Liver (tissue), 8 donors: Measurements from ENCODE around the gene LOC128125822.

Experiments used
- DNase-seq: peaks from one replicate; pipeline ENCODE4 v3.0.0-alpha.2; 2017; ENCODE audit warnings: low spot score
- H3K27ac ChIP-seq, 2 donors: one replicate each; pipeline ENCODE4 v1.7.0; 2013; ENCODE audit warnings: inconsistent platforms in 2 of 2, low read length in 2 of 2, control low read depth in 1 of 2, low read depth in 1 of 2, mild to moderate bottlenecking in 1 of 2
- H3K27me3 ChIP-seq, 4 donors: one replicate each; pipeline versions ENCODE4 v1.6.1 to v1.7.0; 2013; ENCODE audit warnings: low read length in 3 of 4, inconsistent platforms in 1 of 4, mild to moderate bottlenecking in 1 of 4, moderate library complexity in 1 of 4; ENCODE audit not compliant: control insufficient read depth in 4 of 4, insufficient read depth in 4 of 4
- H3K36me3 ChIP-seq, 4 donors: one replicate each; pipeline versions ENCODE4 v1.6.1 to v1.7.0; 2013; ENCODE audit warnings: low read length in 3 of 4, mild to moderate bottlenecking in 3 of 4, low read depth in 1 of 4, moderate library complexity in 1 of 4; ENCODE audit not compliant: control insufficient read depth in 4 of 4, insufficient read depth in 3 of 4
- H3K4me1 ChIP-seq, 4 donors: one replicate each; pipeline versions ENCODE4 v1.6.1 to v1.7.0; 2013; ENCODE audit warnings: low read length in 3 of 4, mild to moderate bottlenecking in 3 of 4, moderate library complexity in 1 of 4; ENCODE audit not compliant: control insufficient read depth in 4 of 4, insufficient read depth in 4 of 4
- H3K4me3 ChIP-seq, 3 donors: one replicate each; pipeline versions ENCODE4 v1.6.1 to v1.7.0; 2013; ENCODE audit warnings: low read length in 3 of 3, control low read depth in 1 of 3, low read depth in 1 of 3, mild to moderate bottlenecking in 1 of 3
- H3K9ac ChIP-seq, 2 donors: one replicate each; pipeline ENCODE4 v1.7.0; 2013; ENCODE audit warnings: low read length in 2 of 2, mild to moderate bottlenecking in 2 of 2, moderate library complexity in 2 of 2, control low read depth in 1 of 2, low read depth in 1 of 2
- H3K9me3 ChIP-seq, 4 donors: one replicate each; pipeline versions ENCODE4 v1.6.1 to v1.7.0; 2013; ENCODE audit warnings: low read length in 3 of 4; ENCODE audit not compliant: control insufficient read depth in 4 of 4
- EGR1 ChIP-seq, 2 donors: IDR thresholded peaks; 2 replicates each; pipeline ENCODE4 v1.6.1; 2016 to 2018; ENCODE audit warnings: antibody characterized with exemption in 2 of 2, low read depth in 2 of 2
- FOXA1 ChIP-seq: IDR thresholded peaks from 2 replicates; pipeline ENCODE4 v1.6.1; 2016; ENCODE audit warnings: antibody characterized with exemption
- FOXA2 ChIP-seq: IDR thresholded peaks from 2 replicates; pipeline ENCODE4 v1.6.1; 2016; ENCODE audit warnings: antibody characterized with exemption
- GABPA ChIP-seq, 2 donors: IDR thresholded peaks in 1 of 2; conservative IDR thresholded peaks in 1 of 2; 2 replicates each; pipeline ENCODE4 v1.6.1; 2016; ENCODE audit warnings: antibody characterized with exemption in 2 of 2, mild to moderate bottlenecking in 1 of 2, moderate library complexity in 1 of 2
- HNF4A ChIP-seq, 2 donors: conservative IDR thresholded peaks; 2 replicates each; pipeline ENCODE4 v1.6.1; 2016; ENCODE audit warnings: antibody characterized with exemption in 2 of 2, mild to moderate bottlenecking in 2 of 2
- HNF4G ChIP-seq: IDR thresholded peaks from 2 replicates; pipeline ENCODE4 v1.6.1; 2016; ENCODE audit warnings: antibody characterized with exemption
- JUND ChIP-seq, 2 donors: IDR thresholded peaks; 2 replicates each; pipeline ENCODE4 v1.6.1; 2016; ENCODE audit warnings: antibody characterized with exemption in 2 of 2
- MAX ChIP-seq: IDR thresholded peaks from 2 replicates; pipeline ENCODE4 v1.6.1; 2016; ENCODE audit warnings: antibody characterized with exemption
- NR2F2 ChIP-seq: IDR thresholded peaks from 2 replicates; pipeline ENCODE4 v1.6.1; 2016; ENCODE audit warnings: antibody characterized with exemption
- RXRA ChIP-seq, 2 donors: IDR thresholded peaks; 2 replicates each; pipeline ENCODE4 v1.6.1; 2017 to 2018; ENCODE audit warnings: antibody characterized with exemption in 2 of 2, mild to moderate bottlenecking in 1 of 2
- SP1 ChIP-seq: IDR thresholded peaks from 2 replicates; pipeline ENCODE4 v1.6.1; 2018; ENCODE audit warnings: antibody characterized with exemption, mild to moderate bottlenecking
- TAF1 ChIP-seq: conservative IDR thresholded peaks from 2 replicates; pipeline ENCODE4 v1.6.1; 2016; ENCODE audit warnings: antibody characterized with exemption, mild to moderate bottlenecking
- YY1 ChIP-seq: IDR thresholded peaks from 2 replicates; pipeline ENCODE4 v1.6.1; 2016; ENCODE audit warnings: antibody characterized with exemption, mild to moderate bottlenecking
- WGBS: extraction: QIAGEN DNeasy Blood & Tissue Kit; methylation state at CpG from one replicate; pipeline ENCODE4 v1.1.7; 2013; 5-methylcytosine and 5-hydroxymethylcytosine counted together
- TF ChIP-seq, protein P1 (sequence below): fragments of 150-350 bp; IDR thresholded peaks from 2 replicates; pipeline ENCODE4 v1.5.1; 2017; ENCODE audit warnings: improper control_type of control experiment, low read depth, low read length; ENCODE audit not compliant: missing input control
- donor health status: healthy.
- donor health status: healthy.
- donor health status: healthy.
- donor health status: healthy.
- donor health status: healthy.

LOC128125822 gene

DNA sequence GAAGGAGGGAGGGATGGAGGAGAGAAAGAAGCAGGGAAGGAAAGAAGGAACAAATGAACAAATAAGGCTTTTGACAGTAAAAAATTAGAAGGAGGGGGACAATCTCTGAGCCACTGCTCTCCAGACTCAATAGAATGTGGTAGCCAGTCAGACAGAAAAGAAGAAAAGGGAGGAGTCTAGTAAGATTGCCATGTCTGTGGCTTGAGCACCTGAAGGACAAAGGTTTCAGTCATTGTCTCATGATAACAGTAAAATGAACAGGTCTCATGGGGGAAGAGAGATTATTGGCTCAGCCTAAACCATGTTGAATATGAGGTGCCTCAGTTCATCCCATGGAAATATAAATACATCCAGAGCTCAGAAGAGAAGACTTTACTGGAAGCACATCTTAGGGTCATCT is 14.0 kb upstream of the LOC128125822 start:
- Histone ChIP-seq H3K27me3 (no peaks in the 10 kb centered on the region), H3K9ac (no peak overlapping the region), H3K4me1 (peaks cover 0 to 25% (median 9%) of the 10 kb centered on the region in 4 donors), H3K36me3 (peaks cover 0 to 7% (median 0%) of the 10 kb centered on the region in 4 donors), H3K4me3 (no peak overlapping the region), H3K9me3 (no peaks in the 10 kb centered on the region), H3K27ac (no peak overlapping the region)
- DNase-seq: no peak
- TF ChIP-seq YY1 (no peak), NR2F2 (no peak), EGR1 (IDR thresholded peaks at IDR 0.05; ENCODE audit: low read depth in 2 of 2) (no peak), HNF4A (conservative IDR thresholded peaks at IDR 0.05) (no peak), SP1 (no peak), FOXA2 (no peak), TAF1 (no peak), MAX (no peak), JUND (IDR thresholded peaks at IDR 0.05) (no peak), GABPA (IDR thresholded peaks at IDR 0.05 in 1 of 2, conservative IDR thresholded peaks at IDR 0.05 in 1 of 2) (no peak), RXRA (IDR thresholded peaks at IDR 0.05) (no peak), HNF4G (no peak)

DNA sequence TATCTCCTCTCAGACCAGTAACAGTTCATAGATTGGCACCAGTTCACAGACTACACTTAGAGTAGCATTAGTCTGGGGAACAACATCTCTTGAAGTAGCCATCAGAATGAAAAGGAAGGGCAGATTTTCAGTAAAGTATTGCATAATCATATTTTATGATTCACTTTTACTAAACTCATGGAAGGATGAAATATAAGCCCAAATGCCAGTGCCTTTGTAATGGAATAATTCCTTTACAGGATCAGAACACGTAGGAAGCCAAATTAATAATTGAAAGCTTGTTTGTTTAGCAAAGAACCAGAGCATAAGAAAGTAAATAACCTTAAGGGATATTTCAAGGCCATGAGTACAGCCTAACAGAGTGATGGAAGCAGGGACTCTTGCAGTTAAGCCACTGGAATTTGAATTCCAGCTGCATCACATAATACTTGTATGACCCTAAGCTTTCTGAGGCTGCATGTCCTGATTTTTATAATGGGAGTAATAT is 11.4 kb upstream of the LOC128125822 start:
- Histone ChIP-seq H3K9ac (no peak overlapping the region), H3K4me3 (no peak overlapping the region), H3K27ac (peak overlapping the region; percentile 55), H3K36me3 (peaks cover 0 to 7% (median 0%) of the 10 kb centered on the region in 4 donors), H3K4me1 (peaks cover 2 to 16% (median 7%) of the 10 kb centered on the region in 4 donors), H3K27me3 (no peaks in the 10 kb centered on the region), H3K9me3 (no peaks in the 10 kb centered on the region)
- no peak for TF ChIP-seq JUND (IDR thresholded peaks at IDR 0.05)
- peak; percentile 16 for TF ChIP-seq FOXA2
- TF ChIP-seq SP1: peak; percentile 14
- TF ChIP-seq EGR1 (IDR thresholded peaks at IDR 0.05; ENCODE audit: low read depth in 2 of 2): no peak
- TF ChIP-seq HNF4A (conservative IDR thresholded peaks at IDR 0.05): peak in 1 of 2 donors; percentile 20
- no peak for TF ChIP-seq YY1
- no peak for DNase-seq
- WGBS: 20% methylated on average over 1 of the region's 1 CpG

DNA sequence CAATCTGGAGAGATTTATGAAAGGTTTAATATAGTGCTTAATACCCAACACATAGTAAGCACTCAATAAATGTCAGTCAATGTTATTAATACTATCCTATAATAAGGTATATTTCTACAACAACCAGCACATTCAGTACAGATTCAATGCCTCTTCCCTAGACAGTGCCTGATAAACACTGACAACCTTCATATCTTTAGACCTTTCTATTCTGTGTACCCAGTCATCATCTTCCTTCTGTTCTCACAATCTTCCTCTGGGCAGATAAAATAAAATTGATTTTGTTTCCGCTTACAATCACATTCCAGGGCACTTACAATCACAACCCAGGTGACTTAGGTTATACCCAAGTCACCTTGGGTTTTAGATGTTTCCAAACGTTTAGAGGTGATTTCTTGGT is 11.0 kb upstream of the LOC128125822 start:
- peaks cover 0 to 7% (median 0%) of the 10 kb centered on the region in 4 donors for H3K36me3 ChIP-seq
- TF ChIP-seq FOXA1 (no peak), JUND (IDR thresholded peaks at IDR 0.05) (no peak), NR2F2 (no peak), MAX (no peak), GABPA (IDR thresholded peaks at IDR 0.05 in 1 of 2, conservative IDR thresholded peaks at IDR 0.05 in 1 of 2) (no peak), SP1 (no peak), HNF4A (conservative IDR thresholded peaks at IDR 0.05) (no peak)
- TF ChIP-seq, protein P1, sequence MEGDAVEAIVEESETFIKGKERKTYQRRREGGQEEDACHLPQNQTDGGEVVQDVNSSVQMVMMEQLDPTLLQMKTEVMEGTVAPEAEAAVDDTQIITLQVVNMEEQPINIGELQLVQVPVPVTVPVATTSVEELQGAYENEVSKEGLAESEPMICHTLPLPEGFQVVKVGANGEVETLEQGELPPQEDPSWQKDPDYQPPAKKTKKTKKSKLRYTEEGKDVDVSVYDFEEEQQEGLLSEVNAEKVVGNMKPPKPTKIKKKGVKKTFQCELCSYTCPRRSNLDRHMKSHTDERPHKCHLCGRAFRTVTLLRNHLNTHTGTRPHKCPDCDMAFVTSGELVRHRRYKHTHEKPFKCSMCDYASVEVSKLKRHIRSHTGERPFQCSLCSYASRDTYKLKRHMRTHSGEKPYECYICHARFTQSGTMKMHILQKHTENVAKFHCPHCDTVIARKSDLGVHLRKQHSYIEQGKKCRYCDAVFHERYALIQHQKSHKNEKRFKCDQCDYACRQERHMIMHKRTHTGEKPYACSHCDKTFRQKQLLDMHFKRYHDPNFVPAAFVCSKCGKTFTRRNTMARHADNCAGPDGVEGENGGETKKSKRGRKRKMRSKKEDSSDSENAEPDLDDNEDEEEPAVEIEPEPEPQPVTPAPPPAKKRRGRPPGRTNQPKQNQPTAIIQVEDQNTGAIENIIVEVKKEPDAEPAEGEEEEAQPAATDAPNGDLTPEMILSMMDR: no peak

More for the DNA sequence above, 11.0 kb upstream of the LOC128125822 start:
- 21% methylated on average over 2 of the region's 2 CpGs for WGBS
- no peaks in the 10 kb centered on the region for H3K9me3 ChIP-seq
- H3K27me3 ChIP-seq: no peaks in the 10 kb centered on the region
- peak overlapping the region; percentile 55 for H3K27ac ChIP-seq
- DNase-seq: no peak
- peaks cover 2 to 20% (median 11%) of the 10 kb centered on the region in 4 donors for H3K4me1 ChIP-seq
- peak overlapping the region in 1 of 2 donors; percentile 52 for H3K9ac ChIP-seq
- H3K4me3 ChIP-seq: no peak overlapping the region
